Colon (tissue), 2 donors: Measurements from ENCODE around the gene ANK2.

ENCODE experiments used
- FAIRE-seq: peaks from 2 replicates; lab custom pipeline; 2012; peaks lifted over from hg19 to GRCh38; lab: Jason Lieb, UNC
- donor health status: control.
- donor health status: control.

The ANK2 gene

GRCh38 chr4:113290666-113291065 is 241.2 kb downstream of the ANK2 start:
- FAIRE-seq, result no peak

DNA sequence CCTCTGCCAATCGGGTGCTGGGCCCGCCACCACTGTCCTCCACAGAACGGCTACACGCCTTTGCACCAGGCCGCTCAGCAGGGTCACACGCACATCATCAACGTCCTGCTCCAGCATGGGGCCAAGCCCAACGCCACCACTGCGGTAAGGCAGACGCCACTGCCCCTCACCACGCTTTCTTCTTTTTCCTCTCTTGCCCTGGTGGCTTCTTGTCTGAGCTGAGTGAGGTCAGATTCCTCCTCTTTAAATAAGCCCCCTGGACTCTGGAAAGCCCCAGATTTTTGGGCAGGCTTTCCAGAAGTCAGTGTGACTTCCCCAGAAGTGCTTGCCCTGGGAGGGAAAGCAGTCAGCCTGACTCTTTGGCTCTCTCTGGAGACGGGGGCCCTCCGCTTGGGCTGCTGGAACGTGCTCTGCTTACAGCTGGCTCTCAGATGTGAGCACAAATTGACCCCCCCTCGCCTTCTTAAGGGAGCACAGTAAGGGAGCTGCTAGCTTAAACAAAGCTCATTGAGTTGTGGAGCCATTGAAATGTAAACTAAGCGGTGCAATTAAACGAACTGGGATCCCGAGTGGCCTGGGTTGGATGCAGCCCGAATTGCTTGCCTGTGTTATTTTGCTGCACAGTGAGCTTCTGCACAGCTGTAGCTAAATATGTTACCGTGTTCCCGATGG is 243.1 kb downstream of the ANK2 start:
- FAIRE-seq, result no peak

- no peak for FAIRE-seq
These were observed 243.6 kb downstream of the ANK2 start for GRCh38 chr4:113293043-113293560.

DNA sequence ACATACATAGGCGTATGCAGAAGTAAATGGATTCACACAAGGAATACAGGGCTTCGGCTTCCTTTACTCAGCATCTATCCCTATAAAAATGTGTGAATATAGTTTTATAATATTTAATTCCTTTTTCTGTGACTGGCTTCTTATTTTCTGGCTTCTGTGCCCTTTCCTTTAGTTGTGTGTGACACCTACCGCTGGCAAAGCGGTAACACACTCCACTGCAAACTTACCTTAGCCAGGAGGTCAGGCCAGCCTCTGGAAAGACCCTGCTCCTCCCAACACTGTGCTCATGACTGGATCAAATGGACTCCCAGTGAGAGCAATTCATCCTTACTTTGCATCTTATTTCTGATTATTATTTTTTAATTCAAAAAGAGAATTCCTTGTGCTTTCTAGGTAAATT is 244.2 kb downstream of the ANK2 start:
- FAIRE-seq, result no peak

DNA sequence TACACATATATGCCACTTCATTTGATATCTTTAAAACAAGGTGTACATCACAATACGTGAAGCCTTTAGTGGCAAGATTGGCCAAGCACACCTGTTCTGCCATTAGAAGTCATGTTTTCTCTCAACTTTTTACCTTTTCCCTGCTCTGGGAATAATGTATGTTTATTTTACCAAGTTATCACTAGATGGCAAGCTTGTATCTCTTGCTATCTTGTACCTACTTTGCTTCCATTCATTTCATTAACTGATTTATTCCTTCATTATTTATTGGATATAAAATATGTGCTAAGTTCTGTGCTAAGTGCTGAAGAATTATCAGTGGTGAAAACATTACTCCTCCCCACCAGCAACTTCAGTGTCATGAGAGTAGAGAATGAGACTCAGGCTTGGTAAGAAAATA is 245.5 kb downstream of the ANK2 start:
- FAIRE-seq, result no peak

DNA sequence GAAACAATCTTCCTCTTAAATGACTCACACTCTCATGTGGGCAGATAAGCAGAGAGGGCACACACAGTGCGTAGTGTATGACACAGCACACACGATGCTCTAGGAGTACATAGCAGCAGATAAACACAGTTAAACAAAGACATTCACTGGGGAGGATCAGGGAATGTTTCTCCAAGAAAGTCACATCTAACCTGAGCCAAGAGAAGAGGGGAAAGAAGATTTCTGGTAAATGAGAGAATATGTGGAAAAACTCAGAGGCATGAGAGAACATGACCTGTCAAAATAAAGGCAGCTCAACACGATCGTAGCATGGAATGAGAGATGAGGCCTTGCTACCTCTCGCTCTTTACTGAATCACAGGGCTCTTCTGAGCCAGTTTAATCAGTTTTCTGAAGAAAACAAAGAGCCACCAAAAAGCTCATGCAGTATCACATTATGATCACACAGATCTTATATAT is 251.0 kb downstream of the ANK2 start:
- no peak for FAIRE-seq

DNA sequence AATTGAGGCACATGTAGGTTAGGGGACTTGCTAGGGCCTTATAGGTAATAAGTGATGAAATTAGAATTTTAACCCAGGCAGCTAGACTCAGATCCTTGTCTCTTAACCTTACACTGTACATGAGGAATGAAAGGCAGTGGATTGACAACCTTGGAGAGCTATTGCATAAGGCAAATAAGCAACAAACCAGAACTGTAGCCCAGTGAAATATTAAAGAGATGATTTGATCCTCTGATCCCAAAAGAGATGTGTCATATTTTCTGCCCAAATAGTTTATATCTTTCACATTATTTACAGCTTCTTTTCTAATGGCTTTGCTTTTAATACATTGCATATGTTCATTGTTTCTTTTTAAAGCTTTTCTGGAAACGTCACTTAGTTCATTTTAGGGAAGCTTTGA is 252.6 kb downstream of the ANK2 start:
- no peak for FAIRE-seq

GRCh38 chr4:113303315-113303714 is 253.9 kb downstream of the ANK2 start:
- FAIRE-seq, result no peak

DNA sequence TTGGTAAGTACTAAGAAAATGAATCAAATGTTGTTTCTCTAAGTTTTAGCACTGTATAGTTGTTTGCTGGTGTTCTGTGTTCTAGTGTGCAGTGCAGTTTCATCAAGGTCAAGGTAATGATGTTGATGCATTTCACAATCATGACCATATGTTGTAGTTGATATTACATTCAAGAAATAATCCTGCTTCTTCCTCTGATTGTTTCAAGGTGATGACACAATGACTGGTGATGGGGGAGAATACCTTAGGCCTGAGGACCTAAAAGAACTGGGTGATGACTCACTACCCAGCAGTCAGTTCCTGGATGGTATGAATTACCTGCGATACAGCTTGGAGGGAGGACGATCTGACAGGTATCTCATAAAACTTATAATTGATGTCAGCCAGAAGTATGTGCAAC is 261.6 kb downstream of the ANK2 start:
- no peak for FAIRE-seq

- FAIRE-seq, result no peak
These were observed 263.1 kb downstream of the ANK2 start for GRCh38 chr4:113312529-113312928.

GRCh38 chr4:113314426-113314825 is 265.0 kb downstream of the ANK2 start:
- FAIRE-seq, result no peak

DNA sequence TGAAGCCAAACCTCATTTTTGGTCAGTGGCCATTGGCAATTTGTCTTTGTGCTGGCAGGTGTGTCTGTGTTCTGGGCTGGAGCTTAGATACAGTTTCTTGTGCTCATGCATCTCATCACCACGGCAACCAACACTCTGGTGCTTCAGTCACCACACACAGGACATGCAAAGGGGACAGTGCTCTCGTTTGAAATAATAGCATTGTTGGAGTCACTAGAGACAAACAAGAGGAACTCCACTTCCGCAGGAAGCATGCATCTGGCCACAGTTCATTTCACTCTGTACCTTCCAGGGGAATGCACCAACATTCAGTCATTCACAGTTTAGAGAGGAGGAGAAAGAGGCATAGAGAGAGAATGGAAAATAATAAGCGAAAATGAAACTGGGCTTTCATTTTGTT is 267.4 kb downstream of the ANK2 start:
- FAIRE-seq, result no peak

- FAIRE-seq, result no peak
These were observed 268.1 kb downstream of the ANK2 start for GRCh38 chr4:113317523-113317922.

DNA sequence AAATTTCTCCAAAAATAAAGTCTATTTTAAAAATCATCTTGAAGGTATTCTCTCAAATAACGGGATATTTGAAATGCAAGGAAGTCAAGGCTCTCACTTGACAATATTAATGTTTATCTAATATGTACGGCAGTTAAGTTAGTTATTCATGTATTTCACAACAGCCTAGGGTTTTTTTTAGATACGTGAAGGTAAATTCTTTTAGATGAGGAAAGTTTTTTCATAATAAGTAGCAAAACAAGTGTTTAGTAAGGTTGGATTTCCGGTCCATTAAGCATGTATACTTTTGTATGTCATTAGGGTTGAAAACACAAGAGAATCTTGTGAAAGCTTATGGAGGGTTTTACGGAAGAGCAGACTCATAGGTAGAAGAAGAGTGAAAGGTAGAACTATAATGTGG is 273.3 kb downstream of the ANK2 start:
- peak; percentile 5 for FAIRE-seq

- FAIRE-seq, result no peak
These were observed 276.6 kb downstream of the ANK2 start for GRCh38 chr4:113325876-113326615.

DNA sequence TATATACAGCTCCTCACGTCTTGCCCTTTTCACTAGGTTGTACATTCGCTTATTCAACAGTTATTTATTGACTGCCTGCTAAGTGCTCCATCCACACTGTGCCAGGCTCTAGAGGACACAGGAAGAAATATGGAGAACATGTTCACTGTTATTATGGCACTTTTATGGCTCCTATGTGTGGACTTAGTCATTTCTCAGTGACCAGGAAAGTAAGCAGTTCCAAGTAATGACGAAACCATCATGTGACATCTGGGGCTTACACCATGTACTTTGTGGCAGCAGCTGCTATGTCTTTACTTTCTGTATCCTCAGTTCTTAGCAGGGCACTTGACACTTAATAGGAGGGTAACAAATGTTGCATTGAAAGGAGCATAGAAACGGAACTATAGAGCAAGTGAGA is 278.0 kb downstream of the ANK2 start:
- no peak for FAIRE-seq

DNA sequence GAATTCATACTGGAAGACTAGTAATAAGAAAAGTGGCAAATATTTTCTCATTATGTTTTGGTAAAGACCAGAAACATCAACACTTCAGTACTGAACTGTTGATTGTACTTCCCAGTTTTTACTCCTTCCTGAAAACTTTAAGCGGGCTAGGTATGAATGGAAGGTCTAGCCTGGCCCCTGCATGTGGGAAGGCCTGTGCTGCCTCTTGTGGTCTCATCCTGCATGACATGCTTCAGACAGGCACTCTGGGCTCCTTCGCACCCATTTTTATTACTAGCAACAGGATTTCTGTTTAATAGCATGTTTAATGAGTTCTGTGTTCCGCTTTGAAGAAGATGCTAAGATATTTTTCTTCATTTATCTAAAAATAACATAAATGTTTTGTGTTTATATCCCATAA is 279.1 kb downstream of the ANK2 start:
- no peak for FAIRE-seq

- FAIRE-seq, result no peak
These were observed 280.7 kb downstream of the ANK2 start for GRCh38 chr4:113330200-113330599.

DNA sequence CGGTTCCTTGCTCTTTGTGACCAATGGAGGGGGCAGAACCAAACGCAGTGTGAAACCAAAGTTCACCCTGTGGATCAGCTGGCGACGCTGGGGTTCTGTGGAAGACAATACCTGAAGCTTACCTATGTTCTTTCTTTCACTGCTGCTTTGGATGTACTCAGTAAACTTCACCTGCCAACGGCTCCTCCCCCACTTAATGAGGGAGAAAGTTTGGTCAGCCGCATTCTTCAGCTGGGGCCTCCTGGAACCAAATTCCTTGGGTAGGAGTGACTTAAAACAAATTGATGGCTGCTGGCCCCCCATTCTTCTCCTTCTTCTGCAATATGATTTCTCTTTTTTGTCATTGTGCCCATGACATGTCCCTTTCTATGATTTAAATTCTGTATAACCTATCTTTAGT is 282.4 kb downstream of the ANK2 start:
- FAIRE-seq, result no peak

DNA sequence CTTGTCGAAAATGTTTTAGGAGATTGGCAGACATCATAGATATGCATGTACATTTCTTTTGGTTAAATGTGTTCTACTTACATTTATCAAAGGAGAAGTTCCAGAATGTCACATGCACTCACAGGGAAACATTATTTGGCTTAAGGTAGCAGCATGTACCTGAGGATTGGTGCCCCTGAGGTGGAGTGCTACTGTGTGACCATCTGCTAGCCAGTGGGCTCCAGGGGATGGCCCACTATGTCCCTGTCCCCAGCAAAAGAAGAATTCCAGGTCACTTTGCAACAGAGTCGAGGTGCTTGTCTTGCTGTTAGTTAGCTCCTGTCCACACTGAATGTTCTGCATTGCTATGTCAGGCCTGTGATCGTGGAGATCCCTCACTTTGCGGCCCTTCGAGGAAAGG is 283.2 kb downstream of the ANK2 start:
- FAIRE-seq, result no peak

- FAIRE-seq, result no peak
These were observed 286.3 kb downstream of the ANK2 start for GRCh38 chr4:113335746-113336145.

DNA sequence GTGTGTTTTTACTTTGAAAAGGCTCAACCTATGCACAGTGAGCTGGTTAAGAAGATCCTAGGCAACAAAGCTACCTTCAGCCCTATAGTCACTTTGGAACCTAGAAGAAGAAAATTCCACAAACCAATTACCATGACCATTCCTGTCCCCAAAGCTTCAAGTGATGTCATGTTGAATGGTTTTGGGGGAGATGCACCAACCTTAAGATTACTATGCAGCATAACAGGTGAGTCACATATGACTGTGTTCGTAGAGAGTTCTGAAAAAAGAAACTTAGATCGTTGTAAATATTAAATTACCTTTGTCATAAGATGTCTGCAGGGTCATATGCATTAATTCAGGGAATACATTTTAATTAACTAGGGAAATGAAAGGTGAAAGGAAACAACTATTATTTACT is 287.1 kb downstream of the ANK2 start:
- no peak for FAIRE-seq

DNA sequence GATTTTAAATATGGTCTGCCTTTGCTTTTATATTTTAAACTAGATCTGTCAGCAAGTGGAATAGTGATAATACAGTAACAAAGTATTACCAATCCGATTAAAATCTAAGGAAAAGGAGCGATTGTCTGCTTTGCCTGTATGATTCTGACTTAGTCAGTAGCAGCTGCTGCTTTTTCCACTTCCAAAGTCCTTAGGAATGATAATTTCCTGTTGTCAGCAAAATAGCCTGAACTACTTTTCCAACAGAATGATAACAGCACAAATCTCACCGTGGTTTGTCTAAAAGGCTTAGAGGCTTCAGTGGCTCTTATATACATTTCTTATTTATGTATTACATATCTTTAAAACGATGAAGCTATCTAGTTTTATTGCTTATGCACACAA is 290.0 kb downstream of the ANK2 start:
- FAIRE-seq, result no peak

- FAIRE-seq, result no peak
These were observed 294.6 kb downstream of the ANK2 start for GRCh38 chr4:113344100-113344499.
